GM19397 (cell line): ENCODE measurements around the gene COL11A2.

Experiments
- ATAC-seq: cut with Tn5 transposase; IDR thresholded peaks from one replicate; pipeline ENCODE4 v1.9.1; 2021; ENCODE audit warnings: mild to moderate bottlenecking, moderate library complexity; ENCODE audit not compliant: unreplicated experiment

COL11A2 gene

GRCh38 chr6:33120001-33120400, 72.3 kb downstream of the COL11A2 start:
- ATAC-seq, result no peak

DNA sequence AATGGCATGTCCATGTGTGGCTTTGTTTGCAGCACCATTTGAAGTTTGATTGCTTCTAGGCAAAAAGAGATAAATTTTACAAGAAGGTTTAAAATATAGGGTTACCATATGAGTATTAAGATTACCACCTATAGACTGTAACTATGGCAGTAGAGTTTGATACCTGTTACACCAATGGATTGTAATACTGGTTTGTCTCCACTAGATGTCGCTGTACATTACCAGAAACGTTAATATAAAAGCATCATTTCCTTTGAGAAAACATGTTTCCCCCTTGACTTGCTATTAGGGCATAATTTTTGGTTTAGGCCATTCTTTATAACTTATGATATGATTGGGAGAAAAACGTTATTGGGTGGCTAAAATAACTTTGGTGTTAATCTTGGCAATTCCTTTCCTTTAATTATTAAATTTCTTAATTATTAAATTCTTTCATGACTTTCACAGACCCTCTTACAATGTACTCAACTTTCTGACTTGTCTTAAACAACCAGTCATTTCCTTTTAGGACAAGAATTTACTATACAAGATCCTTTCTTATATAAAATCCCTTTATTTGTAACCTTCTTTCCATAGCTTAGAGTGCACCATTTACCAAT, 73.6 kb downstream of the COL11A2 start:
- ATAC-seq, result no peak

DNA sequence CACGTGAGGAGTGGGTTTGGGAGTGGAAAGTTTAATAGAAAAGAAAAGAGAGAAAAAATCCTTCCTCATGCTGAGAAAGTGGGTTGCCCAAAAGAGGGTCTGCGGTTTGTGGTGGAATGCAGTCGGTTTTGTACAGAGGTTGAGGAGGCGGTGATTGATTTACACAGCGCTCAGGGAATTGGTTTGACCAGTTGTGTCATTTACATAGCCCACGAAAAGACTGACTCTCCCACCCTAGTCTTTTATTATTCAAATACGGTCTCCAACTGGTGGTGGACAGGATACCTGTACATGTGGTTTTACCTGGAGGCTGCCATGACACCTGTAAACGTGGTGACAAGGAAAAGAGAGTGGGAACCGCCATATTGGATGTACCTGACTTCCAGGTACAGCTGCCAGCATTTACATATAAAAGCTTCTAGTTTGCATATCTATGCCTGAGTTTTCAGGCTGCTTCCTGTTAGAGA, 74.4 kb downstream of the COL11A2 start:
- no peak for ATAC-seq

GRCh38 chr6:33116841-33117711, 75.2 kb downstream of the COL11A2 start:
- no peak for ATAC-seq

GRCh38 chr6:33116417-33116816, 75.8 kb downstream of the COL11A2 start:
- ATAC-seq, result no peak

DNA sequence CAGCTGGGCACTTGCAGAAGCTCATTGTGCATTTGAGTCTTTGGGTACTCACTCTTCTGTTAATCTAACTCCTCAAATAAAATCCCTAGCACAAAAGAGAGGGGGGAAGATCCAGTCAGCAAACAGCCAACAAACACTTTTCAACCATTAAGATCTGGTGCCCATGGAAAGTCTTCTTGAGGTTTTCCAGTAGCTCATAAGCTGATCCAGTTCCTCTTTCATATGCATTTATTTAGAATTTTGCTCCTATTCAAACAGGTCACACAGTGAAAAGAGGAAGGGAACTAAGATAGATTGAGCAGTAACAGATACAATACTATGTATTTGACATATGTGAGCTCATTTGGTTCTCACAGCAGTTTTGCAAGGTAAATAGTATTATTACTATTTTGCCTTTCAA, 77.9 kb downstream of the COL11A2 start:
- ATAC-seq, result no peak

GRCh38 chr6:33113755-33114154, 78.5 kb downstream of the COL11A2 start:
- ATAC-seq, result no peak
